ENCODE measurements around the gene CSNK1G2.
A peak's percentile ranks its signal among the peaks of the same experiment; 100 is the strongest.

CSNK1G2 gene

GRCh38 chr19:1945899-1946298 is 4.9 kb downstream of the CSNK1G2 start:
- DNase-seq = peak; percentile 83

GRCh38 chr19:1947651-1948209 is 6.8 kb downstream of the CSNK1G2 start:
- DNase-seq = no peak

GRCh38 chr19:1949304-1950101 is 8.5 kb downstream of the CSNK1G2 start:
- DNase-seq = no peak

- DNase-seq = no peak
Measured at GRCh38 chr19:1950640-1951039, 9.7 kb downstream of the CSNK1G2 start.

- DNase-seq = no peak
Measured at GRCh38 chr19:1952635-1953034, 11.7 kb downstream of the CSNK1G2 start.

- no peak for DNase-seq
Measured at GRCh38 chr19:1953037-1953436, 12.1 kb downstream of the CSNK1G2 start.

GRCh38 chr19:1953441-1954094 is 12.6 kb downstream of the CSNK1G2 start:
- no peak for DNase-seq

GRCh38 chr19:1954532-1954933 is 13.6 kb downstream of the CSNK1G2 start:
- DNase-seq = no peak

- DNase-seq = no peak
Measured at GRCh38 chr19:1955171-1956121, 14.5 kb downstream of the CSNK1G2 start.

- DNase-seq = no peak
Measured at GRCh38 chr19:1956122-1956494, 15.1 kb downstream of the CSNK1G2 start.

GRCh38 chr19:1956868-1957492 is 16.0 kb downstream of the CSNK1G2 start:
- no peak for DNase-seq

GRCh38 chr19:1957562-1958248 is 16.7 kb downstream of the CSNK1G2 start:
- no peak for DNase-seq

- no peak for DNase-seq
Measured at GRCh38 chr19:1959928-1960589, 19.1 kb downstream of the CSNK1G2 start.

GRCh38 chr19:1961000-1961883 is 20.3 kb downstream of the CSNK1G2 start:
- DNase-seq = no peak

GRCh38 chr19:1962674-1963073 is 21.7 kb downstream of the CSNK1G2 start:
- no peak for DNase-seq

GRCh38 chr19:1967087-1967608 is 26.2 kb downstream of the CSNK1G2 start:
- no peak for DNase-seq

GRCh38 chr19:1968279-1969175 is 27.6 kb downstream of the CSNK1G2 start:
- no peak for DNase-seq

GRCh38 chr19:1969176-1970002 is 28.4 kb downstream of the CSNK1G2 start:
- DNase-seq = no peak

Measured in 8988T (cell line).